Activated CD4-positive, CD25-positive, alpha-beta regulatory T cell treated with anti-CD3 and anti-CD28 coated beads, Interleukin-2, amount 50 U/mL, for 24 hours (primary cell): ENCODE data around the gene KEL.

ENCODE experiments used
- ATAC-seq, 2 donors: fragments of 150-1000 bp; cut with Tn5 transposase; one replicate each; pipeline ENCODE4 v1.10.0; 2021; ENCODE audit warnings: mild to moderate bottlenecking in 1 of 2, moderate library complexity in 1 of 2

Gene KEL

GRCh38 chr7:142961595-142961972 is 579 bp downstream of the KEL start:
- no peak for ATAC-seq

GRCh38 chr7:142960955-142961512 is 1.1 kb downstream of the KEL start:
- no peak for ATAC-seq

- no peak for ATAC-seq
Measured at GRCh38 chr7:142959202-142959601, 3.0 kb downstream of the KEL start.

- ATAC-seq: no peak
Measured at GRCh38 chr7:142957723-142958122, 4.4 kb downstream of the KEL start.

- no peak for ATAC-seq
Measured at GRCh38 chr7:142956951-142957623, 5.1 kb downstream of the KEL start.

- no peak for ATAC-seq
Measured at GRCh38 chr7:142954680-142955268, 7.4 kb downstream of the KEL start.

- ATAC-seq: no peak
Measured at GRCh38 chr7:142950235-142950634, 11.9 kb downstream of the KEL start.

GRCh38 chr7:142948603-142949002 is 13.6 kb downstream of the KEL start:
- no peak for ATAC-seq

GRCh38 chr7:142945001-142945400 is 17.2 kb downstream of the KEL start:
- ATAC-seq: no peak

- ATAC-seq: no peak
Measured at GRCh38 chr7:142943706-142944268, 18.4 kb downstream of the KEL start.

GRCh38 chr7:142942746-142943145 is 19.4 kb downstream of the KEL start:
- ATAC-seq: no peak

GRCh38 chr7:142941541-142941940 is 20.6 kb downstream of the KEL start:
- ATAC-seq: no peak

- no peak for ATAC-seq
Measured at GRCh38 chr7:142940966-142941535, 21.1 kb downstream of the KEL start.

GRCh38 chr7:142939226-142939910 is 22.8 kb downstream of the KEL start, which contains the start of gene LLCFC1:
Gene LLCFC1 (plus strand): TSS chr7:142939484. CDS start chr7:142939622, 138 bp downstream.
- no peak for ATAC-seq

- ATAC-seq: no peak
Measured at GRCh38 chr7:142938611-142939010, 23.6 kb downstream of the KEL start.

GRCh38 chr7:142935941-142936565 is 26.1 kb downstream of the KEL start:
- no peak for ATAC-seq

- no peak for ATAC-seq
Measured at GRCh38 chr7:142934056-142934455, 28.1 kb downstream of the KEL start.

GRCh38 chr7:142933624-142934023 is 28.5 kb downstream of the KEL start, which contains the start of gene TRPV5:
Gene TRPV5 (minus strand): TSS chr7:142933746. CDS start chr7:142933459, 287 bp downstream.
- no peak for ATAC-seq

- ATAC-seq: no peak
Measured at GRCh38 chr7:142933092-142933475, 29.1 kb downstream of the KEL start.

GRCh38 chr7:142932386-142933091 is 29.6 kb downstream of the KEL start:
- no peak for ATAC-seq

- no peak for ATAC-seq
Measured at GRCh38 chr7:142930126-142930730, 31.9 kb downstream of the KEL start.
